CD4-positive, alpha-beta T cell treated with Interleukin-17A for 1 hour (primary cell): ENCODE measurements around the gene SERPINA6.
"Not testable (repeated sequence)": the region's sequence is repeated elsewhere in the genome, so short reads cannot be mapped to it uniquely, and the experiment has no call there.

Source experiments
- DNase-seq: peaks from one replicate; pipeline ENCODE4 v3.0.0-alpha.2; 2020

Gene SERPINA6

DNA sequence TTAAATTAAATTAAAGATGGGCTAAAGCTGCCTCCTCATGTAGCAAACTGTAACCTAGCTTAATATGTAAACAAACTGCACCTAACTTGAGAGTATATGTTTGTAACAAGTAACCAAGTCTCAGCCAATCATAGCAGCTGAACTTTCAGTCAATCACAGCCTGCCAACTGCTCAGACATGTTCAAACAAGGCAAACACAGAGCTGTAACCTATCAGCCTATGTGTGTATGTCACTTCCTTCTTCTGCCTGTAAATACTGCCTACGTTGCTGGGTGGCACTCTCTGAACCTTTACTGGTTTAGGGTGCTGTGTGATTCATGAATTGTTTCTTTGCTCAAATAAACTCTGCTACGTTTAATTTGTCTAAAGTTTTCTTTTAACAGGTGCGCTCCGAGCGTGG lies 2.9 kb downstream of the SERPINA6 start:
- DNase-seq, result no peak

DNA sequence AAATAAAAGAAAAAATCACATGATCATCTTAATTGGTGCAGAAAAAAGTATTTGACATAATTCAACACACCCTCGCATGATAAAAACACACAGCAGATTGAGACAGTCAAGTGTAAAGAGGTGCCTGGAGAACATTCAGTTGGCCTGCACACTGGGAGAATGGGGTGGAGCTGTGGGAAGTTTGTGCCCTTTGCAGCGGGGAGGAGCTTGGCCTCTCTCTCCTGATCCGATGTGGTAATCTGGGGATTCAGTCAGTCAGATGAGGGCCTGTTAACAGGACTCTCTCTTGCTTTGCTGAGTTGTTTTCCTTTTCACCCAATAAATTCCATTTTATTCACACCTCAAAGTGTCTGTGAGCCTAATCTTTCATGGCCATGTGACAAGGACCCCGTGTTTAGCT lies 5.9 kb downstream of the SERPINA6 start:
- no peak for DNase-seq

DNA sequence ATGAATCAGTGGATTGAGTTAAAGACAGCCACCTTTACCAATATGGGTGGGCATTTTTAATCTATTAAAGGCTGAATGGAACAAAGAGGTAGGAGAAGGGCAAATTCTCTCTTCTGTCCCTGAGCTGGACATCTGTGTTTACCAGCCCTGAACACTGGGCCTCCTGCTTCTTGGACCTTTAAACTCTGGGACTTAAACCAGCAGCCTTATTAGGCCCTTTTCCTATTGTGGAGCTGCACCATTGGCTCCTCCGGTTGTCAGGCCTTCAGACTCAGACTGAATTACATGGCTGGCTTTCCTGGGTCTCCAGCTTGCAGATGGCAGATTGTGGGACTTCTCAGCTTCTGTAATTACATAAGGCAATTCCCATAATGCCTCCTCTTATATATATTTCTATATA lies 6.4 kb downstream of the SERPINA6 start:
- DNase-seq, result no peak

- no peak for DNase-seq
These were observed 8.2 kb downstream of the SERPINA6 start for GRCh38 chr14:94314890-94315289.

DNA sequence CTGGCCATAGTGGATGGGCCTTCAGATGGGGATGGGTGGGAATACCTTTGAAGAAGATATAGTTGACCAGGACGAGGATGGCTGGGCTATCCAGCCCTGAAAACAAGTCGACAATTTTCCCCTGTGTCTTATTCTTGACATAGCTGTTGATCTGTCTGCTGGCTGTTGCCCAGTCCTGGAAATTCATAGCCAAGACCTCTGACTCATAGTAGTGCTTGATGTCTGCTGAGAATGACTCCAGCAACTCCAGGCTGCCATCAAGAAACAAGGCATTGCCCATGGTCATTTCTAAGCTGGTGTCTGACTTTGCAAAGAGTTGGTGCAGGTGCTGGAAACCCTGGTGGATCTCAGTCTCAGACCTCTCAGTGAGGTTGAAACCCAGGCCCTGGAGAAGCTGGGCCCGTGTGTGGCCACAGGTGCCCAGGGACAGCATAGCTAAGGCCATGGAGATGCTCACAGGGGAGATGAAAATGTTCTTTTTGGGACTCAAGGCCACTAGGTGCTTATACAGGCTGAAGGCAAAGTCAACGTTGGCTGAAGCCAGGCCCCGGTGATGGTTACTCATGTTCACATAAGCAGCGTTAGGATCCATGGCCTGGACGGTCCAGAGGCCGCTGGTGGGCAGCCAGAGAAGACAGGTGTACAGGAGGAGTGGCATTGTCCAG lies 9.0 kb downstream of the SERPINA6 start:
- no peak for DNase-seq

GRCh38 chr14:94312481-94313246 lies 10.5 kb downstream of the SERPINA6 start:
- no peak for DNase-seq

GRCh38 chr14:94310248-94310647 lies 12.9 kb downstream of the SERPINA6 start:
- no peak for DNase-seq

DNA sequence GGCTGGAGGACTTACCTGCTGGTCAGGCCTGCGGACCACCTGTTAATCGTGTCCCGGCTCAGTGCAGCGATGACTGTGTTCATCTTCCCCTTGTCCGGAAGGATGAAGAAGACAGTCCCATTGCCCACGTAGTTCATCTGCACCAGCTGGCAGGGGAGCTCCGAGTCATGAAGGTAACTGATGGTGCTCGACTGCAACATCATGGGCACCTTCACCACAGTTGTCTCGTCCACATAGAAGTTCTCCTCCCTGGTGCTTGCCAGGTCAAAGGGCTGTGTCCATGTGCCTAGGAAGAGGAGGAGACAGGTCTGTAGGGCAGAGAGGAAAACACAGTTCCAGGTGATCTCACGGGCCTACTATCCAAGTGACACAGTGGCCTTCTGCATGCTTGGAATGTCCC lies 13.4 kb downstream of the SERPINA6 start:
- DNase-seq, result no peak

DNA sequence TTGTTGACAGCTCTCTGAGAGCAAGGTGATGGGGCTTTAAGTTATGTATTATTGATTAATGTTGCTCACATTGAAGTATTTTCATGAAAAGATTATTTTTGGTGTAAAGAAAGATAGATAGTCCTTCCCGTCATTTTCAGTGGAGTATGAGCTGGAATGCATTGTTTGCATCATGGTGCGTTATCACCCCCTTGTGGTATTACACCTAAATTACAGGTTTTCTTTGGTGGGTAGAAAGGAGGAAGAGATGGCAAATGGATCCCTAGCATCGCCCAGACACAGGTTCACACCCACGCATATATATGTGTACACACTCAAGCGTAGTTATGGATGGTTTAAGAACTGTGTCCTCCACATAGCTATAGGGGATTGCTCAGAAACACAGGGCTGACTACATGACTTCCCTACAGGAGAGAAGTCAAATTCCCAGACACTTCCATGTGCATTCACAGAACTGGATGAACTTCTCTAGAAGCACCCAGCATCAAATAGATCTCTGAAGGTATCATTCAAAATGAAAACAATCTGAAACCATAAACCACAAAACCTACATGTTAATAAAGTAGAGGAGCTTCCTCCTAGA lies 15.6 kb downstream of the SERPINA6 start:
- DNase-seq, result no peak

DNA sequence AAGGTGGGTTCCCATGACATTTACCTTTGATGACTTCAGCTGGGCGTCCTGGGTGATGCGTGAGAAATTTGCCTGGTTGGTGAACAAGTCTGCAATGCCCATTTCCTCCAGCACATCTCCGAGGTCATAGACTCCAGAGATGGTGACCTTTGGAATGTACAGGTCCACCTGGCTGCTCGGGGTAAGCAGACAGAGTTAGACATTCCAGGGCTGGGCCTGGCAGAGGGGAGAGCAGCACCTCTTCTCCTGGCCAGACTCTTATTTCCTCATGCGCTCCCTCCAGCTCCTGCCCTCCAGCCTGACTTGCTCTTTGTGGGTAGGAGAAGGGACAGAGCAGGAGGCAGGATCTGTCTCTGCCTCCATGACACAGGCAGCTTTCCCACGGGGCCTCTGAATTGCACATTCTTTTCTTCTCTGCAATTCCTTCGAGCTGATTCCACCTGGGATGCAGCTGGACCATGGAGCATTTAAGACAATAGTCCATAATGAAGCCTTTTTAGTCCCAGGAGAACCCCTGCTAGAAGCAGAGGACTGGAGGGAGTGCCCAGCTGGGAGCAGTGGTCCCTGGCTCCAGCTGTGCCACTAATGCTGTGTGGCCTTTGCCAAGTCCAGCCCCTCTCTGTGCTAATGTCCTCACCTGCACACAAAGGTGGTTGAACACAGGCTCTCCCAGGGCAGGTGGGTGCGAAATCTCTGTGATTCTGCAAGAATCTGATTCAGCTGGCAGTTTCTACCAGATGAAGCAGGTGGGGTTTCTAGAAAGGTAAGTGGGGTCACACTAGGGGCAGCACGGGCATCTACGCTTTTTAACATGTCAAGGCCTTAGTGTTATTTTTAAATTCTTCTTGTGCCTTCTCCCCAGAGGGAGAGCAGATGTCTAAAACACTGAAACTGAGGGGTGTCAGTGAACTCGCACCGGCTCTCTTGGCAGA lies 16.8 kb downstream of the SERPINA6 start:
- no peak for DNase-seq

DNA sequence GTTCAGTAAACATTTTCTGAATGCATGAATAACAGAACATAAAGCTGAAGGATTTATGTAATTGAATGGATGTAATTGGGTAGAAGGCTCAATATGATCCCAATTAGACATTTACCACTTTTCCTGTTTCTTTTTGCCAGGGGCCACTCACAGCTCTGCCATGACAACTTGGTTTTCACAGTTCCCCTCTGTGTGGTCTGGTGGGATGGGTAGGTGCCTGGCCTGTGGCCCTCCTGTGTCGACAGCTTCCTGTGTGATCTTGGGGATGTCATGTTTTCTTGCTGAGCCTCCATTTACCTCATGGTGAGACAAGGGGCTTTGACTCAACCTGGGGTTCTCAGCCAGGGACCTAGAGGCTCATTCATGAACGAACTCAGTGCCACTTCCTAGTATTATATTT lies 17.5 kb downstream of the SERPINA6 start:
- DNase-seq, result no peak

- DNase-seq, result no peak
These were observed 18.9 kb downstream of the SERPINA6 start for GRCh38 chr14:94304243-94304642.

DNA sequence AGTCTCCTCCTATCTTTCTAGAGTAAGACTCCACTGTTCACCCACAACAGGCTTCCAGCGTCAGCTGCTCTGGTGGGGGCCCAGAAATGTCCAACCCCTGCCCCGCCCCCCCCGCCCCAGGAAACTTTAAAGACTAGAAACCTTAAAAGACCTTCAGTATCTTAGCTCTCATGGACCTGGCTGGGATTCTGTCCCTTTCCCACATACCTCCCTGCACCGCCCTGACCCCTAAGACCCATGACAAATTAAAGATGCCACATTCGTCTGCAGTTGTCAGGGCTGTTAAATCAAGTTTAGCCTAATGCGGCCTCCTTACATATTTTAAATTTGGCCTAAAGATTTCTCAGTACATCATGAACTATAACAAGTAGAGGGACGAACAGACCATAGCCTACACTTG lies 20.0 kb downstream of the SERPINA6 start:
- no peak for DNase-seq

- DNase-seq, result no peak
These were observed 25.0 kb downstream of the SERPINA6 start for GRCh38 chr14:94298130-94298529.

- not testable (repeated sequence) for DNase-seq
These were observed 27.0 kb downstream of the SERPINA6 start for GRCh38 chr14:94296181-94296545.

DNA sequence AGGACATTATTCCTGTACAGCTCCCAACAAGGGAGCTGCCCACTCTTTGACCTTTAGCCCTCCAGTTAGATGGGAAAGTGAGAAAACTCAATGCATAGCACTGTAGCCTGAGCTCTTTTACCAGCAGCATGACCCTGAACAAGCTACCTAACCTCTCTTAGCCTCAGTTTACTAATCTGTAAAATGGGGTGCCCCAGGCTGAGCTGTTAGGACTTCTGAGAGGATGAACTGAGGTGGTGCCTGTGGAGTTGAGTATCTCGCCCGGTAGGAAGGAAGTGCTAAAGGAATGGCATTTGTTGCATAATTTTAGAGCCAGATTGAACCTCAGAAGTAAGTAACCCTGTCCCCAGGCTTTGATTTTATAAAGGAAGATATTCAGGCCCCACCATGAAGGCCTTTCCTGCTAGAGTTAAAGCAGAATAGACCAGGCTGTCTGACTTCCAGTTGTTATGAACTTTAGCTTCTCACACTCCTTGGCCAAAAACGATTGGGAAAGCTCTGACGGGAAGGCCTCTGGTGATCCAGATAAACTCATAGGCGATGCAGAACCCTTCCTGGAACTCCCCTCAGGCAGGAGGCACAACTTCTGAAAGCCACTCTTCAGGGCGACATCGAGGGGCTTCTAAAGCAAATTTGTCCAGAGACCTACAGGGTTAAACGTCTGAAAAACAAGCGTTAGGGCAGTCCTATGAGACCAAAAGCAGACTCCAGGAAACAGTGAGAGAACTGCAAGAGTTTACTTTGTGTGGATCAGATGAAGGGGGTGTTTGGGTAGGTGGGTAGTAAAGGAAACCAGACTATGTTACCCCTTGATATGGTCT lies 27.6 kb downstream of the SERPINA6 start:
- no peak for DNase-seq

- DNase-seq, result no peak
These were observed 29.6 kb downstream of the SERPINA6 start for GRCh38 chr14:94293578-94293924.

- DNase-seq, result no peak
These were observed 30.1 kb downstream of the SERPINA6 start, which contains the start of gene SERPINA10 for GRCh38 chr14:94292872-94293577. Gene SERPINA10, minus strand, starts transcription at chr14:94293268. Its CDS starts 2,675 bp downstream, at chr14:94290593.

DNA sequence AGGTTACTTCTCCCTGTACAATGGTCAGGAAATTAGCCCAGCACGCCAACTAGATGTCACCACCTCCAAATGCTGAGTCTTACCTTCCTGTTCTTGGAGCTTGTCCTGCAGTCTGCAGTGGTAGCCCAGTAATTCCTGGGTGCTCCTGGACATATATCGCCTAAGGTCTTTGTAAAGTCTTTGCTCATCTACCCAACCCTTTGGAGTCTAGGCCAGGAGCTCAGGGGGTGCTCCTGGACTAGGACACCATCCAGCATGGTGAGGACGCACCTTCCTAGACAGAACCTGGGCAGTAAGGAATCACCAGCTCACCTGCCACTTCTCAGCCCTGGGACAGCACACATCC lies 30.6 kb downstream of the SERPINA6 start:
- no peak for DNase-seq

GRCh38 chr14:94291906-94292525 lies 31.1 kb downstream of the SERPINA6 start:
- DNase-seq, result no peak
